Nephron (organoid): Measurements from ENCODE around the gene ENPP7.

Experiments used
- H3K27ac Mint-ChIP-seq, 3 experiments: 2 replicates each; pipeline ENCODE4 v1.8.0; 2020; ENCODE audit warnings: mixed read lengths in 3 of 3, mild to moderate bottlenecking in 2 of 3, moderate library complexity in 1 of 3
- H3K27me3 Mint-ChIP-seq: 2 replicates; pipeline ENCODE4 v1.8.0; 2021; ENCODE audit warnings: low read depth, mild to moderate bottlenecking, moderate library complexity, mixed read lengths
- H3K36me3 Mint-ChIP-seq: 2 replicates; pipeline ENCODE4 v1.8.0; 2020; ENCODE audit warnings: low read depth, mixed read lengths
- H3K4me1 Mint-ChIP-seq: 2 replicates; pipeline ENCODE4 v1.8.0; 2020; ENCODE audit warnings: mixed read lengths
- H3K4me3 Mint-ChIP-seq, 3 experiments: 2 replicates each; pipeline ENCODE4 v1.8.0; 2020; ENCODE audit warnings: mild to moderate bottlenecking in 3 of 3, mixed read lengths in 3 of 3, moderate library complexity in 2 of 3
- H3K9me3 Mint-ChIP-seq: 2 replicates; pipeline ENCODE4 v1.8.0; 2020; ENCODE audit warnings: mixed read lengths
- CTCF ChIP-seq, 3 experiments: fragments of 200-600 bp; sonication (generic); IDR thresholded peaks; one replicate each; pipeline ENCODE4 v1.5.0; 2021; ENCODE audit warnings: antibody characterized with exemption in 3 of 3; ENCODE audit not compliant: unreplicated experiment in 3 of 3

ENPP7 gene

GRCh38 chr17:79778504-79779083, 47.9 kb downstream of the ENPP7 start:
- peak overlapping the region; percentile 93 to 98 (median 97) for H3K4me3 Mint-ChIP-seq
- peaks cover 63% of the 10 kb centered on the region for H3K4me1 Mint-ChIP-seq
- H3K27me3 Mint-ChIP-seq = peaks cover 21% of the 10 kb centered on the region
- no peak for TF ChIP-seq CTCF (IDR thresholded peaks at IDR 0.05; ENCODE audit: unreplicated experiment in 3 of 3)
- H3K36me3 Mint-ChIP-seq = peaks cover 32% of the 10 kb centered on the region
- H3K27ac Mint-ChIP-seq = peak overlapping the region; percentile 84 to 94 (median 89)
- H3K9me3 Mint-ChIP-seq = no peaks in the 10 kb centered on the region

- H3K27me3 Mint-ChIP-seq = peaks cover 18% of the 10 kb centered on the region
- H3K4me1 Mint-ChIP-seq = peaks cover 59% of the 10 kb centered on the region
- peak overlapping the region; percentile 84 to 94 (median 89) for H3K27ac Mint-ChIP-seq
- peak overlapping the region; percentile 93 to 98 (median 97) for H3K4me3 Mint-ChIP-seq
- H3K36me3 Mint-ChIP-seq = peaks cover 34% of the 10 kb centered on the region
- H3K9me3 Mint-ChIP-seq = no peaks in the 10 kb centered on the region
- no peak for TF ChIP-seq CTCF (IDR thresholded peaks at IDR 0.05; ENCODE audit: unreplicated experiment in 3 of 3)
These were observed 48.4 kb downstream of the ENPP7 start for GRCh38 chr17:79779084-79779529.

- Mint-ChIP-seq H3K9me3 (no peaks in the 10 kb centered on the region), H3K4me1 (peaks cover 55% of the 10 kb centered on the region), H3K4me3 (peak overlapping the region; percentile 93 to 98 (median 97)), H3K36me3 (peaks cover 35% of the 10 kb centered on the region), H3K27ac (peak overlapping the region; percentile 31 to 94 (median 89)), H3K27me3 (peaks cover 12% of the 10 kb centered on the region)
- TF ChIP-seq CTCF (IDR thresholded peaks at IDR 0.05; ENCODE audit: unreplicated experiment in 3 of 3) = no peak
These were observed 49.1 kb downstream of the ENPP7 start for GRCh38 chr17:79779661-79780365.

- Mint-ChIP-seq H3K27ac (no peak overlapping the region), H3K4me1 (peaks cover 42% of the 10 kb centered on the region), H3K4me3 (peak overlapping the region; percentile 21 to 97 (median 31)), H3K9me3 (no peaks in the 10 kb centered on the region), H3K36me3 (peaks cover 42% of the 10 kb centered on the region), H3K27me3 (peaks cover 12% of the 10 kb centered on the region)
- no peak for TF ChIP-seq CTCF (IDR thresholded peaks at IDR 0.05; ENCODE audit: unreplicated experiment in 3 of 3)
These were observed 50.4 kb downstream of the ENPP7 start for GRCh38 chr17:79781012-79781650.

GRCh38 chr17:79781736-79782575, 51.2 kb downstream of the ENPP7 start:
- H3K27ac Mint-ChIP-seq = no peak overlapping the region
- H3K4me3 Mint-ChIP-seq = no peak overlapping the region
- H3K9me3 Mint-ChIP-seq = no peaks in the 10 kb centered on the region

More at GRCh38 chr17:79781736-79782575, 51.2 kb downstream of the ENPP7 start:
- H3K4me1 Mint-ChIP-seq = peaks cover 38% of the 10 kb centered on the region
- peaks cover 42% of the 10 kb centered on the region for H3K36me3 Mint-ChIP-seq
- peaks cover 20% of the 10 kb centered on the region for H3K27me3 Mint-ChIP-seq
- no peak for TF ChIP-seq CTCF (IDR thresholded peaks at IDR 0.05; ENCODE audit: unreplicated experiment in 3 of 3)
